ENCODE data around the gene PLXDC2. TPM values are rescaled to one million over a fixed set of nuclear protein-coding genes. Genes with fewer than 3 reads are reported as not detected.

PLXDC2 gene
- polyA plus RNA-seq, 2 of the 4 experiments (the other 2 are of a cell fraction), result 0.08 to 0.09 TPM

DNA sequence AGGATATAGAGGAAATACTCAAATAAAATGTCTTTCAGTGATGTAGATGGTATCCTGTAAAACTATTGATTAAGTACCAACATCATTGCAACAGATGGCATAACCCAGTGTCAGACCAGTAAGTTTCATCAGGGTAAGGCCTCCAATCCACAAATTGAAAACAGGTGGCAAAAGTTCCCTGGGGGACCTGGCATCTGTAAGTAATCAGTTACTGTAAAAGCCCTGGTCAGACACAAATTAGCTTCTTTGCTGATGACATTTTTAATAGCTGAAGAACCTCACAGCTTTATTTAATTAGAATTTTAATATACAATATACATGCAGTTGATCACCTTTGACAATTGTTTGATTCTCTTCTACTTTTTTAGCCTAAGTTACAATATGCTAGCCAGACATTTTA lies 152.5 kb downstream of the PLXDC2 start:
- no peak overlapping the region for H3K4me3 ChIP-seq
- no peaks in the 10 kb centered on the region for H3K9me3 ChIP-seq
- ChIA-PET CTCF (no interaction called here), POLR2A (no interaction called here)
- ATAC-seq, result no peak
- no peak overlapping the region for H3K4me2 ChIP-seq
- H3K27ac ChIP-seq, result no peak overlapping the region
- no peaks in the 10 kb centered on the region for H3K4me1 ChIP-seq
- DNase-seq (ENCODE audit: low read depth in 1 of 2, low spot score in 1 of 2), result no peak
- no peak for FAIRE-seq
- TF ChIP-seq TP53 (CRISPR knock-in tag; IDR thresholded peaks at IDR 0.05) (no peak), MAX (IDR thresholded peaks at IDR 0.05) (no peak), CTCF (IDR thresholded peaks at IDR 0.05) (no peak), PHF8 (IDR thresholded peaks at IDR 0.05; ENCODE audit: borderline replicate concordance, low read depth) (no peak), E2F6 (IDR thresholded peaks at IDR 0.05; ENCODE audit: borderline replicate concordance, low read depth) (no peak), RCOR1 (IDR thresholded peaks at IDR 0.05; ENCODE audit: low read depth, low read length) (no peak), CBX8 (IDR thresholded peaks at IDR 0.05) (no peak), REST (IDR thresholded peaks at IDR 0.05) (no peak), EHMT2 (IDR thresholded peaks at IDR 0.05; ENCODE audit: low read depth) (no peak)
- TF ChIP-seq, protein P1, sequence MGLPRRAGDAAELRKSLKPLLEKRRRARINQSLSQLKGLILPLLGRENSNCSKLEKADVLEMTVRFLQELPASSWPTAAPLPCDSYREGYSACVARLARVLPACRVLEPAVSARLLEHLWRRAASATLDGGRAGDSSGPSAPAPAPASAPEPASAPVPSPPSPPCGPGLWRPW (IDR thresholded peaks at IDR 0.05), result no peak

GRCh38 chr10:19970256-19970655 lies 154.0 kb downstream of the PLXDC2 start:
- POLR2A ChIA-PET, result no interaction called here
- ATAC-seq, result no peak
- Histone ChIP-seq H3K27ac (no peak overlapping the region), H3K4me3 (no peak overlapping the region), H3K4me2 (no peak overlapping the region), H3K4me1 (no peaks in the 10 kb centered on the region), H3K9me3 (no peaks in the 10 kb centered on the region)
- TF ChIP-seq HOXB5 (CRISPR knock-in tag; IDR thresholded peaks at IDR 0.05) (no peak), ZNF302 (CRISPR knock-in tag; IDR thresholded peaks at IDR 0.05) (no peak), KDM5A (IDR thresholded peaks at IDR 0.05) (no peak), ZSCAN20 (CRISPR knock-in tag; IDR thresholded peaks at IDR 0.05) (no peak), HOXB13 (CRISPR knock-in tag; IDR thresholded peaks at IDR 0.05; ENCODE audit: low read depth) (no peak), GATA3 (IDR thresholded peaks at IDR 0.05; ENCODE audit: borderline replicate concordance) (no peak), NFE2L2 (conservative IDR thresholded peaks at IDR 0.05; ENCODE audit: low read length) (no peak), ZFP36 (IDR thresholded peaks at IDR 0.05; ENCODE audit: borderline replicate concordance, partially characterized antibody) (no peak)
- TF ChIP-seq, protein P2, sequence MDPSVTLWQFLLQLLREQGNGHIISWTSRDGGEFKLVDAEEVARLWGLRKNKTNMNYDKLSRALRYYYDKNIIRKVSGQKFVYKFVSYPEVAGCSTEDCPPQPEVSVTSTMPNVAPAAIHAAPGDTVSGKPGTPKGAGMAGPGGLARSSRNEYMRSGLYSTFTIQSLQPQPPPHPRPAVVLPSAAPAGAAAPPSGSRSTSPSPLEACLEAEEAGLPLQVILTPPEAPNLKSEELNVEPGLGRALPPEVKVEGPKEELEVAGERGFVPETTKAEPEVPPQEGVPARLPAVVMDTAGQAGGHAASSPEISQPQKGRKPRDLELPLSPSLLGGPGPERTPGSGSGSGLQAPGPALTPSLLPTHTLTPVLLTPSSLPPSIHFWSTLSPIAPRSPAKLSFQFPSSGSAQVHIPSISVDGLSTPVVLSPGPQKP (IDR thresholded peaks at IDR 0.05; ENCODE audit: low read depth, low read length), result no peak
- TF ChIP-seq, protein P1 (IDR thresholded peaks at IDR 0.05), result no peak
- 0% methylated on average over 2 of the region's 2 CpGs for WGBS (ENCODE audit: missing lambda C conversion rate)
- FAIRE-seq, result no peak
- CTCF ChIA-PET, result no interaction called here
- no peak for DNase-seq (ENCODE audit: low read depth in 1 of 2, low spot score in 1 of 2)

Measured in A549 (cell line).